GM20000 (cell line): ENCODE results near the gene CLK4.
A peak's percentile ranks its signal among the peaks of the same experiment; 100 is the strongest.

ENCODE experiments used
- DNase-seq: peaks from one replicate; pipeline ENCODE4 v3.0.0; 2012; ENCODE audit warnings: low spot score
- CTCF ChIP-seq: IDR thresholded peaks from 2 replicates; pipeline ENCODE4 v1.5.1; 2012; ENCODE audit warnings: mild to moderate bottlenecking, control low read depth; ENCODE audit errors: extremely low read depth, missing control alignments

The CLK4 gene

DNA sequence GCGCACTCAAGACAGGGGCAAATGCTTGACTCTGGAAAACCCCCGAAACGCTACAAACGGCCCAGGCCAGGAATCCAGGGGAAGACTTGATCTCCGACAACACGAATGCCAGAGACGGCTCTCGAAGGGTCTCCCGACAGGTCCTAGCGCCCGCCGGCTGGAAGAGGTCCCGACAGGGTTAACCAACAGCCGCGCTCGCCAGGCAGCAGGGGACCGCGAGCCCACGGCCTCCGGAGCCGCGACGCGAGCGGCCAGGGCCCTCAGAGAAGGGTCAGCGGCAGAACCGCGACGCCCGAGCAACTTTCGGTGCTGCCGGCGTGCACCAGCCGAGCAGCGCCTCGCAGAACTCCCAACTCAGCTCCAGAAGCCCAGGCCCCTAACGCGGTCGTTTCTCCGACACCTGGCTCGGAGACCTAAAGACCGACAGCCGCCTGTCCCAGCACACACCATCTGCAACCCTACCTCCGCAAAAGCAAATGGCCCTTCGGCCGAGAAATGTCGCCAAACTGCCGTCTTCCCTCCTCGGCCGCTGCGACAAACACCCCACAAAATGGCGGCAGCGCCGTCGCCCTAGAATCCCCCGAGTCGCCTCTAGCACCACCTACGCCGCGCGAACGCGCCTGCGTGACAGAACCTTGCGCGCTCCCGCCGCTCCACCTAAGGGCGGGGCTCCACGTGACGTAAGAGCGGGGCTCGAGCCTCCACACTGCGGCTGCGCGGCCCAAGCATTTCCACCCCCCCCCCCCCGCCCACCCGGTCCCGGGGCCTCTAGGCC is at the start of gene CLK4:
Gene CLK4 (minus strand): TSS at position 567 of the 775 bp plus-strand sequence. CDS start 3,634 bp downstream, outside the sequence.
- peak; percentile 95 for DNase-seq
- no peak for TF ChIP-seq CTCF

DNA sequence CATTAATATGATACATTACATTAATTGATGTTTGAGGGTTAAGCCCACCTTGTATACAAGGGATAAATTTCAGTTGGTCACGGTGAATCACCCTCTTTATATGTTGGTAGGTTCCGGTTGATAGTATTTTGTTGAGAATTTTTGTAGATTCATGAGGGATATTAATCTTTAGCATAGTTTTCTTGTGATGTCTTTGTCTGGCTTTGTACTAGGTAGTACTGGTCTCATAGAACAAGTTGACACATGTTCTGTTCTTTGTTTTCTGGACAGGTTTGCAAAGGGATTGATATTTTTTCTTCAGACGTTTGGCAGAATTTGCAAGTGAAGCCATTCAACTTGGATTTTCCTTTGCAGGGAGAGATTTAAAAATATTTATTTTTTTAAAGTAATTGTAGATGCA is 49.1 kb upstream of the CLK4 start:
- TF ChIP-seq CTCF, result no peak
- DNase-seq, result no peak

GRCh38 chr5:178674334-178674733 is 47.5 kb upstream of the CLK4 start:
- no peak for DNase-seq
- TF ChIP-seq CTCF, result no peak

DNA sequence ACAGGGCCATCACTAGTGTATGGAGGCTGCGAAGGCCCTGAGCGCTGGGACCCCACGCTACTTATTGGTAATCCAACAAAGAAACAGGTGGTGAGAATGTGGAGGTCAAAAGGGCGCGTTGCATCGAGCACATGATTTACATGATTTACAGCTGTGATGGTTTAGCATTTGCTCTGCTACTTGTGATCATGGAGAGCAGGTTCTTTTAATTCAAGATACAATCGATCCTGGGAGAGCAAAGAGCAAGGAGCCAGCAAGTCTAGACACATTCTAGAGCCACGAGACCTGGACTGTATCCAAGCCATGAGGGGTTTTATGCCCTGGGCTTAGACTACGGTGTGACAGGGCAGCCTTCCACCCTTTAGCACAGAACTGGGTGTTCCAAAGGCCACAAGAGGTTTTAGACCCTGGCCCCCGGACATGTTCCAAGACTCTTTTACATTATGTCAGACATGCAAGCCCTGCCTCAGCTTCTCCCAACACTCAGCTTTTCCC is 47.0 kb upstream of the CLK4 start:
- DNase-seq, result no peak

DNA sequence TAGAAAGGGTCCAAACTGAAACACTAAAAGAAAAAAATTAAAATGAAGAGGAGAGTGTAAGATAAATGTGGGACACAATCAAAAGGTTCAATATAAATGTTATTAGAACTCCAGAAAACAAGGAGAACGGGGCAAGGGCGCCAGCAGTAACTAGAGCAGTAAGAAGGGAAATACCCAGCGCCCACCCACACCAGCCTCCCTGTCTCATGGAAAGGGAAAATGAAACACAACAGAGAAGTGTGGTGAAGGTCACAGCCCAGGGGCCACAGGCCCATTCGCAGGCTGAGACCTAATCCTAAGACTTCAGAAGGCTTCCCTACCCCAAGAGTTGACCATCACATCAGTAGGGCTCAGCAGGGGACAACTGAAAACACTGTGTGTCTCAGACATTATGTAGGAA is 45.8 kb upstream of the CLK4 start:
- TF ChIP-seq CTCF, result no peak
- DNase-seq, result no peak

More for the DNA sequence above, 47.0 kb upstream of the CLK4 start:
- no peak for TF ChIP-seq CTCF

GRCh38 chr5:178671602-178672144 is 44.8 kb upstream of the CLK4 start:
- no peak for DNase-seq
- TF ChIP-seq CTCF, result no peak

- no peak for TF ChIP-seq CTCF
- no peak for DNase-seq
Observed at GRCh38 chr5:178670351-178670885, 43.6 kb upstream of the CLK4 start.
